MG63 (cell line): ENCODE data around the gene PELI2. TPM values are rescaled to one million over a fixed set of nuclear protein-coding genes. Genes with fewer than 3 reads are reported as not detected.

Source experiments
- DNase-seq: peaks from one replicate; pipeline ENCODE4 v3.0.0-alpha.2; 2020
- H3K27me3 ChIP-seq: fragments of 250-450 bp; sonication (Bioruptor Pico); 2 replicates; pipeline ENCODE4 v1.5.1; 2020; ENCODE audit warnings: mild to moderate bottlenecking, moderate library complexity
- H3K36me3 ChIP-seq: fragments of 250-450 bp; sonication (Bioruptor Pico); 2 replicates; pipeline ENCODE4 v1.5.1; 2020; ENCODE audit warnings: mild to moderate bottlenecking, moderate library complexity
- H3K4me3 ChIP-seq: fragments of 250-450 bp; sonication (Bioruptor Pico); 2 replicates; pipeline ENCODE4 v1.5.1; 2020; ENCODE audit warnings: mild to moderate bottlenecking, moderate library complexity
- H3K9me3 ChIP-seq: fragments of 250-450 bp; sonication (Bioruptor Pico); 2 replicates; pipeline ENCODE4 v1.5.1; 2020; ENCODE audit warnings: mild to moderate bottlenecking, moderate library complexity
- total RNA-seq: library from RNA; depleted of rRNA; stranded (reverse); fragments of >200 nt; shearing (Covaris generic); gene quantifications from 2 replicates; pipeline ENCODE4 v1.2.3, GENCODE V29; 2014; ENCODE audit warnings: low replicate concordance

Gene PELI2
- total RNA-seq, 1 experiment from 2014 or later, result 0.69 TPM

DNA sequence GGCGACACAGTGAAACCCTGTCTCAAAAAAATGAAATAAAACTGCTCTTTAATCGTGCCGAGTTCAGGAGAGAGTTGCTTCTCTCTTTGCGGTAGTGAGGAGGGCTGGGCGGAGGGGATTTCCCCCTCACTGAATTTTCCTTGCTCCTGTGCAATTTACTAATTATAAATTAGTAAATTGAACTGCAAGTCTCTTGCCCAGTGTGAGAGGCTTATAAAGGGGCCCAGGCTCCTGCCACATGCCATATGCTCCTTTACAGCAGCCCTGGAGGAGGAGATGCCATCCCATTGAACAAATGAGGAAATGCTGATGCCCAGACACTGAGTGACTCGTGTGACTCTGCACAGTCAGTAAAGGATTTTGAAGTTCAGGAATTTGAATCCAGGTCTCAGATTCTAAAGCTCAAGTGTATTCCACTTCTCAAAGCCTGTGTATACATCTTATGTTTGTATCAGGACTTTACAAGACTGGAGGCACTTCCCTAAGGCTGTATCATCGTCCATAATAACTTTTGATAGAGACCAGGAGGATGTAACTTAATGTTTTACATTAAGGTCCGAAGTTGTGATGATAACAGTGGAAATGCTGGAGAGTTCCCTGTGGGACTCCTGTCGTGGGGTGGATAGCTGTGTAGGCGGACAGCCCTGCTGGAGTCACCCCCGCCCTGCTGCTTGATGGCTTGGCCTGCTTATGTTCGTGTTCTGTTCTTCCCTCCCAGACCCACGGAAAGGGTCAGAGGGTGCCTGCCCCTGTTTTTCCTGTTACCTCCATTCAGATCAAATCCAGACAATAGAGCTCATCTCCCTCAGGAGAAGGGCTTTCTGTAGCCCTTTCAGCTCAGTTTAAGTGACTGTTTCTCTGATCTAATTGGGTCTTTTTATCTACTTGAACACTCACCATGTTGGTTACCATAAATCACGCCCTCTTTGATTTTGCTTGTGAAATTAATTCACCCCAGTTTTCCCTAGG is 13.9 kb downstream of the PELI2 start:
- Histone ChIP-seq H3K27me3 (no peaks in the 10 kb centered on the region), H3K36me3 (no peaks in the 10 kb centered on the region), H3K9me3 (no peaks in the 10 kb centered on the region), H3K4me3 (no peak overlapping the region)
- no peak for DNase-seq

DNA sequence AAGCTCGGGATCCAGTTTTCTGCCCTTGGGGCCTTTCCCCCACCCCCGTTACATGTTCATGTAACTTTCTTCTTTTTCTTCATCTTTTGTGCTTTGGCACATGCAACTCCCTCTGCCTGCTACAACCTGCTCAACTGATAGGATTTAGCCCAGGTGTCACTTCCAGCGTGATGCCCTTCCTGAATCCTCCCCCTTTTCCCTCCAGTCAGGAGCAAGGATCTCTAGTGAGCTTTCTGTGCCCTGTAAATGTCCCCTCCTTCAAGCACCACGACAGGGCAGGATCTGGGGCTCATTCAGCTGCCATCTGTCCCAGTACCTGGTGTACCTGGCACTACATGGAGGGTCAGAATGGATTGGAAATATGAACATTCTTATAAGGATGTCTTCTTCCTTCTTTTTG is 15.3 kb downstream of the PELI2 start:
- Histone ChIP-seq H3K27me3 (no peaks in the 10 kb centered on the region), H3K36me3 (no peaks in the 10 kb centered on the region), H3K9me3 (no peaks in the 10 kb centered on the region), H3K4me3 (no peak overlapping the region)
- DNase-seq, result no peak

- no peaks in the 10 kb centered on the region for H3K27me3 ChIP-seq
- DNase-seq, result no peak
- no peaks in the 10 kb centered on the region for H3K36me3 ChIP-seq
- no peaks in the 10 kb centered on the region for H3K9me3 ChIP-seq
- H3K4me3 ChIP-seq, result no peak overlapping the region
Observed at GRCh38 chr14:56135001-56135400, 16.8 kb downstream of the PELI2 start.

DNA sequence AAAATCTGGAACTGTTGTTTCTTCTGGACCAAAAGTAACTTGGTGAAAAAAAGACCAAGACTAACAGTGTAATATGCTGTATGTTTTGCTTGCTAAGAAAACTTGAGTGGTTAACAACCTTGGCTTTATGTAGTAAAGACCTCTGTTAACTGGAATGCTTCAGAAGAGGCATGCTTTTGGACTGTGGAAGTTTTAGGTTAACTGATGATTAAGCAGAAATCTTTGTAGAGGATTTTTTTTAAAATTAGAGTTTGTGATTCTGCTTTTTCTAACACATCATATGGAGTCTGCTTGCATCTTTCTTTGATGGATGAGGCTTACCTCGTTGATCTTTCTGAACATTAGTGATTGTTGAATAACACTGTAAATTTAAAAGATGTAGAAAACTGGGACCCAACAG is 17.5 kb downstream of the PELI2 start:
- Histone ChIP-seq H3K9me3 (no peaks in the 10 kb centered on the region), H3K4me3 (no peak overlapping the region), H3K36me3 (no peaks in the 10 kb centered on the region), H3K27me3 (no peaks in the 10 kb centered on the region)
- DNase-seq, result no peak

DNA sequence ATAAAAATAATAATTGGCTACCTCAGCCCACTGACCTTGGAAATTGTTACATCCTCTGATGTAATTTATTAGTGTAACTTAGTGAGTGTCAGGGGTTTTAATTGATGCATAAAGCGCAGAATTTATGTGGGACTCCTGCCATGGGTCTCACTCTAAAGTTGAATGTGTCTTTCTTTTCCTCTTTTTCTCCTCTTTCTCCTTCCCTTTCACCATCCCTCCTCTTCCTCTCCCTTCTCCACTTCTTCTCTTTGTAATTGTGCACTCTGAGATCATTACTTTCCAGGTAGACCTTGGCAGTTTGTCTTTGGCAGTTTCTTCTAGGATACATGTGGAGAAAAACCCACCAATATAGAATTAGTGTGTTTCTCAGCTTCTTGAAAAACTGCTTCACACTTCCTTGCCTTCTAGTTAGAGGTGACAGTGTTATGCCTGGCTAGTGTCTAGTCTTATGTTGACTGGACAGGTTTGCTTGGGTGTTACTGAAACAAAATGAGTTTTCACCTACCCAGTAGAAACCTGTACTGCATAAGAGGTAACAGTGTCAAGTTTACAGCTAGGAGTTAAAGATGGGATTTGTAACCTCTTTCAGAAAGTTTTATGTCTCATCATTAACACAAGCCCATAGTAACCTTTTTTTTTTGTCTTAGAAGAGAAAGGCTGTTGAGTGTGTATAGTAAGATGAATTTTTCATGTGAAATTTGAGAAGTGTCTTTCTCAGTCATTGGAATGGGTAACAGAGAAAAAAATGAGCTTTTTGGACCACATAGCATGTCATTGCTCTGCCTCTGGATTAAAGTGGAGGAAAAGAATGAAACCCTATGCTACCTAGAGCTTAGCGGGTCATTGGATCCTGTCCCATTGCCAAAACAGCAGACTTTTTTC is 18.6 kb downstream of the PELI2 start:
- Histone ChIP-seq H3K9me3 (no peaks in the 10 kb centered on the region), H3K4me3 (no peak overlapping the region), H3K27me3 (no peaks in the 10 kb centered on the region), H3K36me3 (no peaks in the 10 kb centered on the region)
- no peak for DNase-seq

DNA sequence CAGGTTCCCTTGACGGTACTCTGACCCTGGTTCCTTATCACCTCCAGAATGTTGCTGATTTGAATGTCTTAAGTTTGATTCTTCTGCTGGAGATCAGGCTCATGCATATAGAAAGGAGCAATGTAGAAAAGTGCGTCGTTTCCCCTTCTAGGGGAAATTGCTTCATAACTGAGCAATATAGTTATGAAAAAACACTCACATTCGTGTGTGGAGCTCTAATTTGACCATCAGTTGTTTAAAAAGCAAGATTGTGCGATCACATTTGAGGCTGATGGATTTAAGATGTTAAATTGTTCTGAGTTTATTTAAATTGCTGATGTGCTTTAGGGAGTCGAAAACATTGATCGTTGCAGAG is 19.2 kb downstream of the PELI2 start:
- Histone ChIP-seq H3K9me3 (no peaks in the 10 kb centered on the region), H3K27me3 (no peaks in the 10 kb centered on the region), H3K4me3 (no peak overlapping the region), H3K36me3 (no peaks in the 10 kb centered on the region)
- no peak for DNase-seq

DNA sequence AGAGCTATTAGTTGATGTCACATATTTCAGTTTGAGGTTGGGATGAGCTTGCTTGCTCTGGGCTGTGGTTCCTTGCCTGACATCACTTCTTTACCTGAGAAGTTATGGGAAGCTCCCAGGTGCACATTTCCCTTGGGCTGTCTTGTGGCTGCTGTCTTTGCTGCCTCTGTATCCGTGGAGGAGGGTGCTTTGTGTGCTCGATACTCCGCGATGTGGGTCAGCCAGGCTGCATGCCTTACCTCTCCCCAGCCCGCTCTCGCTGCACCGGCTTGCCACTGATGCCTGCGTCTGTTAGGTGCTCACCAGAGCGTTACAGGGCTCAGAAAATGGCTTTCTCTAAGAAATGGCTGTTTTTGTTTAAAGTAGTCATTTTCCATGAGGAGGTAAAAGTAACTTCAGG is 19.6 kb downstream of the PELI2 start:
- DNase-seq, result no peak
- Histone ChIP-seq H3K9me3 (no peaks in the 10 kb centered on the region), H3K27me3 (no peaks in the 10 kb centered on the region), H3K36me3 (no peaks in the 10 kb centered on the region), H3K4me3 (no peak overlapping the region)

DNA sequence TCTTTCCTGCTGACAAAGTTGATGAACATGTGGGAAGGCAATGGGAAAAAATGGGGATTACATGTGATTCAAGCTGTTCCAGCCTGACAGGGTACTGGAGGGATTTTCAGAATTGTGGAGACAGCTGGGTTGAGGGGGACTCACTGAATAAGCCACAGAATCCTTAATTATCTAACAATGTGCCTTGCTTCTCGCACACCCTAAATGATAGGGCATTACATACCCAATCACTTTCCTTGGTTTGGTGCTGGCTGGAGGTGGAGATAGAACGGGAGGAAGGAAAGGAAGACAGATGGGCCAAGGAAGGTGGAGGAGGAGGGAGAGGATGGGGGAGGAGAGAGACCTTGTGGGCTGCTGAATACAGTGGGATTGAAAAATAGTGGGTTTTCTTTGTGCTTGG is 20.7 kb downstream of the PELI2 start:
- H3K9me3 ChIP-seq, result no peaks in the 10 kb centered on the region
- no peak for DNase-seq

GRCh38 chr14:56142314-56142713 is 24.1 kb downstream of the PELI2 start:
- DNase-seq, result no peak
- no peaks in the 10 kb centered on the region for H3K36me3 ChIP-seq
- H3K9me3 ChIP-seq, result no peaks in the 10 kb centered on the region
- H3K27me3 ChIP-seq, result no peaks in the 10 kb centered on the region
- no peak overlapping the region for H3K4me3 ChIP-seq

More for the DNA sequence above, 20.7 kb downstream of the PELI2 start:
- no peaks in the 10 kb centered on the region for H3K27me3 ChIP-seq
- no peaks in the 10 kb centered on the region for H3K36me3 ChIP-seq
- H3K4me3 ChIP-seq, result no peak overlapping the region

DNA sequence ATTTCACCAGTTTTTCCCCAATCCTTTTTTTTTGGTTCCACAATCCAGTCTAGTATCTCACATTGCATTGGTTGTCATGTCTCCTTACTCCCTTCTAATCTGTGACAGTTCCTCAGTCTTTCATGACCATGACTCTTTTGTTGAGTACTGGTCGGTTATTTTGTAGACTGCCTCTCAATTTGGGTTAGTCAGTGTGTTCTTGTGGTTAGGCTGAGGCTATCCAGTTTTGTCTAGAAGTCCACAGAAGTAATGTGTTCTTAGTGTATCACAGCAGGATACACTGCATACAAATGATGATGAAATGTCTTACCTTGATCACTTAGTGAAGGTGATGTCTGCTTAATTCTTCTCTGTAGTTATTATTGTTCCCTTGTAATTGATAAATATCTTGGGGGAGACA is 24.8 kb downstream of the PELI2 start:
- H3K9me3 ChIP-seq, result no peaks in the 10 kb centered on the region
- H3K36me3 ChIP-seq, result no peaks in the 10 kb centered on the region
- no peaks in the 10 kb centered on the region for H3K27me3 ChIP-seq
- H3K4me3 ChIP-seq, result no peak overlapping the region
- no peak for DNase-seq

DNA sequence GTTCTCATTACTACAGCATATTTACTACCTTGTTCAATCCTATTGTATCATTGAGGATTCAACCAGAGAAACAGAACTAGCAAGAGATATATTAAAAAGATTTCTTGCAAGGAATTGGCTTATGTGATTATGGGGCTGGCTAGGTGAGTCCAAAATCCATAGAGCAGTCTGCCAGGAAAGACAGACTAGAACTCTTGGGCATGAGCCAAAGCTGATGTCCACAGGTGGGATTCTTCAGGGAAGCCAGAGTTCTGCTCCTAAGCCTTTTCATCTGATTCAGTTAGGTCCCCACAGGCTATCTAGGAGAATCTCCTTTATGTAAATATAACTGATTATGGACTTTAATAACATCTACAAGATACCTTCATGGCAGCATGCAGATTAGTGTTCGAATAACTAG is 26.0 kb downstream of the PELI2 start:
- no peaks in the 10 kb centered on the region for H3K9me3 ChIP-seq
- H3K36me3 ChIP-seq, result no peaks in the 10 kb centered on the region
- H3K27me3 ChIP-seq, result no peaks in the 10 kb centered on the region
- no peak overlapping the region for H3K4me3 ChIP-seq
- no peak for DNase-seq

- Histone ChIP-seq H3K9me3 (no peaks in the 10 kb centered on the region), H3K4me3 (no peak overlapping the region), H3K27me3 (no peaks in the 10 kb centered on the region), H3K36me3 (no peaks in the 10 kb centered on the region)
- DNase-seq, result no peak
Observed at GRCh38 chr14:56145181-56145769, 27.1 kb downstream of the PELI2 start.

DNA sequence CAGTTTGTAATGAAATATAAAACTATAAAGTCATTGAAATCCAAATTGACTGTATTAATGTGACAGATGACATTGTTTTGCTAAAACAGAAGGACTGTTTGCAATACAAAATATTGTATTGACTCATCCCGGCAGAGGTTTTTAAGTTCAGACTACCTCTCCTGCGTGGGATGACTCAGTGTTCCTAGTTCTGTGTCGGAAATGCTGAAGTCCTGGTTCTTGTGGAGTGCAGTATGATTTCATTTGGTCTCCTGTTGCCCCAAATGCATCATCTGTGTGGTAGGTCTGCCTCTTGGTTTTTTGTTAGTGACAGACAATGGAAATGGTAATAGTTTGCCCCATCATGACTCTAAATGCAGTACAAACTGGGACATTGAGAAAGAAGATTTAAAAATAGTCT is 27.8 kb downstream of the PELI2 start:
- peak; percentile 3 for DNase-seq
- no peak overlapping the region for H3K4me3 ChIP-seq
- no peaks in the 10 kb centered on the region for H3K27me3 ChIP-seq
- H3K9me3 ChIP-seq, result no peaks in the 10 kb centered on the region
- no peaks in the 10 kb centered on the region for H3K36me3 ChIP-seq

GRCh38 chr14:56147449-56147848 is 29.2 kb downstream of the PELI2 start:
- no peak overlapping the region for H3K4me3 ChIP-seq
- DNase-seq, result no peak
- H3K27me3 ChIP-seq, result no peaks in the 10 kb centered on the region
- no peaks in the 10 kb centered on the region for H3K36me3 ChIP-seq
- no peaks in the 10 kb centered on the region for H3K9me3 ChIP-seq

DNA sequence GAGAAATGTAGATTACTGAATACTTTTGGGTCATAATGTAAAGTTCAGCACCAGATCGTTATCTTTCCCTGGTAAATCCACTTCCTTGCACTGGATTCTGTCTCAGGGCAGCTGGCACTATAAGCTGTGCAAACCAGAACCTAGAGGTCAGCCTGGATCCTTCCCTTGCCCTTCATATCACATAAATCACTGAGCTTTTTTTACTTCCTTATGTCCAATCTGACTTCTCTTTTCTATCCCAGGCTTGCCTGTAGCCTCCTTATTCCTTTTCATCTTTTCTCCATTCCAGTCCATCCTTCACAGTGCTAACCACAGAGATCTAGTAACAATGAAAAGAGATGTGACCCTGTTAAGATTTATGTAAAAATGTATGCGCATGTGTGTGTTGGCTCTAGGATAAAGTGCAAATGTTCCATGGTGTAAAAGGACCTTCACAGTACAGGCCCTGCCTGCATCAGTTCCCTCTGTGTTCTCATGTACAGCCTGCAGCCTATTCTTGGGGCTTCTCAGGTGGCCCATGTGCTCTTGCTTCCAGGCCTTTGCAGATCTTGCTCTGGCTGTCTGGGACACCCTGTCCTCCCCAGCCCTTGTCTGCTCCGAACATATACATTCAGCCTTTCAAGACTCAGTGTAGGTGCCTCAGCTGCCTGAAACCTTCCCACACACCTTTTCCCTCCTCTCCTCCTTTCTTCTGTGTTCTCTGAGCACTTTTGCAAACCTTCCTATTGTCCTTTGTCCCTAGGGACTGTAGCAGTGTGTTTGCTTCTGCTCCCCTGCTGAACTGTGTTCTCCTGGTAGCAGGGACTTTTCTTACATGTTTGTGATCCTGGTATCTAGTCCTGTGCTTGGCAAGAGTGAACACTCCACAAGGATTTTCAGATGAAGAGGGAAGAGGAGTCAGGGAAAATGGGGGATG is 30.0 kb downstream of the PELI2 start:
- H3K27me3 ChIP-seq, result no peaks in the 10 kb centered on the region
- DNase-seq, result no peak
- no peaks in the 10 kb centered on the region for H3K36me3 ChIP-seq
- no peaks in the 10 kb centered on the region for H3K9me3 ChIP-seq
- H3K4me3 ChIP-seq, result no peak overlapping the region

DNA sequence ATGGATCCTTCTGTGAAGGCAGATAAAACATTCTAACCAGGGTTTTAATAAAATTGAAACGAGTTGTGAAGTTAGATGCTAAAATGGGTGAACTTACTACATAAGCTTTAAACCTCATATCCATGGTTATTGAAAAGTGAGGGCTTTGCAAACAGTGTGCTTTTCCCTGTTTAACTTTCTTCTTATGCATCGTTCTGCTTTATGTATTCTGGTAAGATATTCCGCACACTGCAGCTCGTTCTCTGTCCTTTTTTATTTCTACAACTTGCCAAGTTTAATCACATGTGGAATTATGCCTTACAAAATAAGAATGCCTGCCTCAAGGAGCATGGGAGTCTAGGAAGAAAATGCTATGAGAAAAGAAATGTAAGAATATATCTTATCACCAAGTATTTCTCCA is 30.9 kb downstream of the PELI2 start:
- H3K9me3 ChIP-seq, result no peaks in the 10 kb centered on the region
- H3K27me3 ChIP-seq, result no peaks in the 10 kb centered on the region
- H3K4me3 ChIP-seq, result no peak overlapping the region
- no peaks in the 10 kb centered on the region for H3K36me3 ChIP-seq
- no peak for DNase-seq
